ENCODE measurements around the gene HOXC12. TPM values are rescaled to one million over a fixed set of nuclear protein-coding genes. Genes with fewer than 3 reads are reported as not detected.

The HOXC12 gene
- total RNA-seq, 1 experiment from 2014 or later = not detected

GRCh38 chr12:53965281-53966084 lies 10.8 kb downstream of the HOXC12 start:
- DNase-seq (ENCODE audit: low read depth, low spot score) = no peak

GRCh38 chr12:53966085-53966384 lies 11.3 kb downstream of the HOXC12 start:
- no peak for DNase-seq (ENCODE audit: low read depth, low spot score)
- in situ Hi-C loops (cut with HindIII; ENCODE audit: low pct_unique_long_range_greater_than_20kb, low sequenced_read_pairs) = no loop called here

More at GRCh38 chr12:53965281-53966084, 10.8 kb downstream of the HOXC12 start:
- in situ Hi-C loops (cut with HindIII; ENCODE audit: low pct_unique_long_range_greater_than_20kb, low sequenced_read_pairs) = no loop called here

- no peak for DNase-seq (ENCODE audit: low read depth, low spot score)
- in situ Hi-C loops (cut with HindIII; ENCODE audit: low pct_unique_long_range_greater_than_20kb, low sequenced_read_pairs) = no loop called here
Measured at GRCh38 chr12:53966385-53967133, 11.9 kb downstream of the HOXC12 start.

- in situ Hi-C loops (cut with HindIII; ENCODE audit: low pct_unique_long_range_greater_than_20kb, low sequenced_read_pairs) = no loop called here
- no peak for DNase-seq (ENCODE audit: low read depth, low spot score)
Measured at GRCh38 chr12:53967421-53967925, 12.8 kb downstream of the HOXC12 start.

- no peak for DNase-seq (ENCODE audit: low read depth, low spot score)
- in situ Hi-C loops (cut with HindIII; ENCODE audit: low pct_unique_long_range_greater_than_20kb, low sequenced_read_pairs) = no loop called here
Measured at GRCh38 chr12:53968214-53969127, 13.8 kb downstream of the HOXC12 start.

GRCh38 chr12:53969588-53970259 lies 15.0 kb downstream of the HOXC12 start:
- in situ Hi-C loops (cut with HindIII; ENCODE audit: low pct_unique_long_range_greater_than_20kb, low sequenced_read_pairs) = no loop called here
- DNase-seq (ENCODE audit: low read depth, low spot score) = no peak

GRCh38 chr12:53970451-53970850 lies 15.7 kb downstream of the HOXC12 start:
- no peak for DNase-seq (ENCODE audit: low read depth, low spot score)
- in situ Hi-C loops (cut with HindIII; ENCODE audit: low pct_unique_long_range_greater_than_20kb, low sequenced_read_pairs) = no loop called here

- in situ Hi-C loops (cut with HindIII; ENCODE audit: low pct_unique_long_range_greater_than_20kb, low sequenced_read_pairs) = no loop called here
- no peak for DNase-seq (ENCODE audit: low read depth, low spot score)
Measured at GRCh38 chr12:53971129-53971528, 16.4 kb downstream of the HOXC12 start.

- DNase-seq (ENCODE audit: low read depth, low spot score) = no peak
- in situ Hi-C loops (cut with HindIII; ENCODE audit: low pct_unique_long_range_greater_than_20kb, low sequenced_read_pairs) = no loop called here
Measured at GRCh38 chr12:53971686-53972085, 17.0 kb downstream of the HOXC12 start.

- no peak for DNase-seq (ENCODE audit: low read depth, low spot score)
- in situ Hi-C loops (cut with HindIII; ENCODE audit: low pct_unique_long_range_greater_than_20kb, low sequenced_read_pairs) = no loop called here
Measured at GRCh38 chr12:53972152-53972702, 17.5 kb downstream of the HOXC12 start.

GRCh38 chr12:53972722-53973235 lies 18.1 kb downstream of the HOXC12 start, which contains the start of gene HOXC11:
Gene HOXC11, plus strand, starts transcription at chr12:53973126. Its CDS starts 116 bp downstream, at chr12:53973242.
- in situ Hi-C loops (cut with HindIII; ENCODE audit: low pct_unique_long_range_greater_than_20kb, low sequenced_read_pairs) = no loop called here
- DNase-seq (ENCODE audit: low read depth, low spot score) = no peak

- in situ Hi-C loops (cut with HindIII; ENCODE audit: low pct_unique_long_range_greater_than_20kb, low sequenced_read_pairs) = no loop called here
- DNase-seq (ENCODE audit: low read depth, low spot score) = peak; percentile 2
Measured at GRCh38 chr12:53973236-53974042, 18.7 kb downstream of the HOXC12 start.

GRCh38 chr12:53974084-53975063 lies 19.7 kb downstream of the HOXC12 start, which contains the start of gene HOTAIR:
Gene HOTAIR, minus strand, starts transcription at chr12:53974954.
- DNase-seq (ENCODE audit: low read depth, low spot score) = peak; percentile 19
- in situ Hi-C loops (cut with HindIII; ENCODE audit: low pct_unique_long_range_greater_than_20kb, low sequenced_read_pairs) = no loop called here

GRCh38 chr12:53975064-53975471 lies 20.4 kb downstream of the HOXC12 start:
- no peak for DNase-seq (ENCODE audit: low read depth, low spot score)
- in situ Hi-C loops (cut with HindIII; ENCODE audit: low pct_unique_long_range_greater_than_20kb, low sequenced_read_pairs) = no loop called here

Measured in SK-MEL-5 (cell line).